Measurements from ENCODE around the gene HOXA11.

Gene HOXA11

GRCh38 chr7:27173956-27174873, 10.8 kb downstream of the HOXA11 start, which contains the start of gene HOXA10:
TSS of gene HOXA10 (minus strand) at chr7:27174320. CDS start at chr7:27174306, 14 bp downstream.
- Histone ChIP-seq H3K27me3 (ENCODE audit: control insufficient read depth in 2 of 2, insufficient read depth in 2 of 2, low read length in 2 of 2) (peaks cover 0 to 13% of the 10 kb centered on the region in 2 donors), H3K9ac (ENCODE audit: low read depth in 1 of 2, low read length in 2 of 2) (peak within 1 kb of the TSS; percentile 92 to 96), H3K9me3 (ENCODE audit: control insufficient read depth in 2 of 2, low read length in 2 of 2) (no peaks in the 10 kb centered on the region), H3K4me3 (ENCODE audit: low read length in 2 of 2) (peak within 1 kb of the TSS; percentile 64 to 79), H3K4me1 (ENCODE audit: control insufficient read depth in 2 of 2, insufficient read depth in 2 of 2, low read length in 2 of 2) (peaks cover 26 to 46% of the 10 kb centered on the region in 2 donors), H3K27ac (ENCODE audit: low read depth in 2 of 2, low read length in 2 of 2) (peak within 1 kb of the TSS; percentile 96), H3K36me3 (ENCODE audit: control insufficient read depth in 2 of 2, insufficient read depth in 2 of 2, low read length in 2 of 2) (no peaks in the 10 kb centered on the region)

- Histone ChIP-seq H3K4me3 (ENCODE audit: low read length in 2 of 2) (peak overlapping the region; percentile 64 to 79), H3K27ac (ENCODE audit: low read depth in 2 of 2, low read length in 2 of 2) (peak overlapping the region; percentile 96), H3K9ac (ENCODE audit: low read depth in 1 of 2, low read length in 2 of 2) (peak overlapping the region; percentile 73 to 96), H3K36me3 (ENCODE audit: control insufficient read depth in 2 of 2, insufficient read depth in 2 of 2, low read length in 2 of 2) (no peaks in the 10 kb centered on the region), H3K27me3 (ENCODE audit: control insufficient read depth in 2 of 2, insufficient read depth in 2 of 2, low read length in 2 of 2) (peaks cover 0 to 13% of the 10 kb centered on the region in 2 donors), H3K9me3 (ENCODE audit: control insufficient read depth in 2 of 2, low read length in 2 of 2) (no peaks in the 10 kb centered on the region), H3K4me1 (ENCODE audit: control insufficient read depth in 2 of 2, insufficient read depth in 2 of 2, low read length in 2 of 2) (peaks cover 29 to 45% of the 10 kb centered on the region in 2 donors)
Measured at GRCh38 chr7:27173511-27173955, 11.5 kb downstream of the HOXA11 start.

GRCh38 chr7:27172823-27173510, 12.1 kb downstream of the HOXA11 start:
- H3K4me1 ChIP-seq (ENCODE audit: control insufficient read depth in 2 of 2, insufficient read depth in 2 of 2, low read length in 2 of 2): peaks cover 29 to 46% of the 10 kb centered on the region in 2 donors
- H3K9me3 ChIP-seq (ENCODE audit: control insufficient read depth in 2 of 2, low read length in 2 of 2): no peaks in the 10 kb centered on the region
- peaks cover 0 to 13% of the 10 kb centered on the region in 2 donors for H3K27me3 ChIP-seq (ENCODE audit: control insufficient read depth in 2 of 2, insufficient read depth in 2 of 2, low read length in 2 of 2)
- no peaks in the 10 kb centered on the region for H3K36me3 ChIP-seq (ENCODE audit: control insufficient read depth in 2 of 2, insufficient read depth in 2 of 2, low read length in 2 of 2)
- H3K27ac ChIP-seq (ENCODE audit: low read depth in 2 of 2, low read length in 2 of 2): peak overlapping the region; percentile 96
- H3K4me3 ChIP-seq (ENCODE audit: low read length in 2 of 2): peak overlapping the region; percentile 64 to 79
- H3K9ac ChIP-seq (ENCODE audit: low read depth in 1 of 2, low read length in 2 of 2): peak overlapping the region; percentile 73 to 96

- peaks cover 29 to 47% of the 10 kb centered on the region in 2 donors for H3K4me1 ChIP-seq (ENCODE audit: control insufficient read depth in 2 of 2, insufficient read depth in 2 of 2, low read length in 2 of 2)
- no peaks in the 10 kb centered on the region for H3K9me3 ChIP-seq (ENCODE audit: control insufficient read depth in 2 of 2, low read length in 2 of 2)
- H3K4me3 ChIP-seq (ENCODE audit: low read length in 2 of 2): peak overlapping the region; percentile 64 to 79
- no peaks in the 10 kb centered on the region for H3K36me3 ChIP-seq (ENCODE audit: control insufficient read depth in 2 of 2, insufficient read depth in 2 of 2, low read length in 2 of 2)
- peak overlapping the region; percentile 73 to 96 for H3K9ac ChIP-seq (ENCODE audit: low read depth in 1 of 2, low read length in 2 of 2)
- peak overlapping the region; percentile 96 for H3K27ac ChIP-seq (ENCODE audit: low read depth in 2 of 2, low read length in 2 of 2)
- H3K27me3 ChIP-seq (ENCODE audit: control insufficient read depth in 2 of 2, insufficient read depth in 2 of 2, low read length in 2 of 2): peaks cover 0 to 13% of the 10 kb centered on the region in 2 donors
Measured at GRCh38 chr7:27172315-27172774, 12.7 kb downstream of the HOXA11 start.

GRCh38 chr7:27171637-27172314, 13.3 kb downstream of the HOXA11 start:
- peaks cover 0 to 13% of the 10 kb centered on the region in 2 donors for H3K27me3 ChIP-seq (ENCODE audit: control insufficient read depth in 2 of 2, insufficient read depth in 2 of 2, low read length in 2 of 2)
- H3K36me3 ChIP-seq (ENCODE audit: control insufficient read depth in 2 of 2, insufficient read depth in 2 of 2, low read length in 2 of 2): no peaks in the 10 kb centered on the region
- peak overlapping the region; percentile 64 to 79 for H3K4me3 ChIP-seq (ENCODE audit: low read length in 2 of 2)
- H3K9me3 ChIP-seq (ENCODE audit: control insufficient read depth in 2 of 2, low read length in 2 of 2): no peaks in the 10 kb centered on the region
- H3K27ac ChIP-seq (ENCODE audit: low read depth in 2 of 2, low read length in 2 of 2): peak overlapping the region; percentile 96
- peaks cover 29 to 43% of the 10 kb centered on the region in 2 donors for H3K4me1 ChIP-seq (ENCODE audit: control insufficient read depth in 2 of 2, insufficient read depth in 2 of 2, low read length in 2 of 2)
- peak overlapping the region; percentile 73 to 96 for H3K9ac ChIP-seq (ENCODE audit: low read depth in 1 of 2, low read length in 2 of 2)

- Histone ChIP-seq H3K4me3 (ENCODE audit: low read length in 2 of 2) (peak overlapping the region; percentile 64 to 79), H3K36me3 (ENCODE audit: control insufficient read depth in 2 of 2, insufficient read depth in 2 of 2, low read length in 2 of 2) (no peaks in the 10 kb centered on the region), H3K9me3 (ENCODE audit: control insufficient read depth in 2 of 2, low read length in 2 of 2) (no peaks in the 10 kb centered on the region), H3K4me1 (ENCODE audit: control insufficient read depth in 2 of 2, insufficient read depth in 2 of 2, low read length in 2 of 2) (peaks cover 24 to 41% of the 10 kb centered on the region in 2 donors), H3K9ac (ENCODE audit: low read depth in 1 of 2, low read length in 2 of 2) (peak overlapping the region; percentile 73 to 96), H3K27me3 (ENCODE audit: control insufficient read depth in 2 of 2, insufficient read depth in 2 of 2, low read length in 2 of 2) (peaks cover 0 to 13% of the 10 kb centered on the region in 2 donors), H3K27ac (ENCODE audit: low read depth in 2 of 2, low read length in 2 of 2) (peak overlapping the region; percentile 96)
Measured at GRCh38 chr7:27171325-27171636, 13.8 kb downstream of the HOXA11 start.

- Histone ChIP-seq H3K9me3 (ENCODE audit: control insufficient read depth in 2 of 2, low read length in 2 of 2) (no peaks in the 10 kb centered on the region), H3K27me3 (ENCODE audit: control insufficient read depth in 2 of 2, insufficient read depth in 2 of 2, low read length in 2 of 2) (peaks cover 0 to 12% of the 10 kb centered on the region in 2 donors), H3K36me3 (ENCODE audit: control insufficient read depth in 2 of 2, insufficient read depth in 2 of 2, low read length in 2 of 2) (no peaks in the 10 kb centered on the region), H3K27ac (ENCODE audit: low read depth in 2 of 2, low read length in 2 of 2) (peak overlapping the region; percentile 96), H3K9ac (ENCODE audit: low read depth in 1 of 2, low read length in 2 of 2) (peak overlapping the region; percentile 73 to 96), H3K4me1 (ENCODE audit: control insufficient read depth in 2 of 2, insufficient read depth in 2 of 2, low read length in 2 of 2) (peaks cover 24 to 35% of the 10 kb centered on the region in 2 donors), H3K4me3 (ENCODE audit: low read length in 2 of 2) (peak overlapping the region; percentile 67 to 79)
Measured at GRCh38 chr7:27170426-27171324, 14.4 kb downstream of the HOXA11 start.

GRCh38 chr7:27169658-27170425, 15.2 kb downstream of the HOXA11 start:
- H3K9me3 ChIP-seq (ENCODE audit: control insufficient read depth in 2 of 2, low read length in 2 of 2): no peaks in the 10 kb centered on the region
- peak overlapping the region; percentile 83 to 96 for H3K9ac ChIP-seq (ENCODE audit: low read depth in 1 of 2, low read length in 2 of 2)
- no peaks in the 10 kb centered on the region for H3K36me3 ChIP-seq (ENCODE audit: control insufficient read depth in 2 of 2, insufficient read depth in 2 of 2, low read length in 2 of 2)
- H3K27me3 ChIP-seq (ENCODE audit: control insufficient read depth in 2 of 2, insufficient read depth in 2 of 2, low read length in 2 of 2): peaks cover 0 to 7% of the 10 kb centered on the region in 2 donors
- H3K4me3 ChIP-seq (ENCODE audit: low read length in 2 of 2): peak overlapping the region; percentile 67 to 84
- H3K27ac ChIP-seq (ENCODE audit: low read depth in 2 of 2, low read length in 2 of 2): peak overlapping the region; percentile 91 to 92
- H3K4me1 ChIP-seq (ENCODE audit: control insufficient read depth in 2 of 2, insufficient read depth in 2 of 2, low read length in 2 of 2): peaks cover 21 to 28% of the 10 kb centered on the region in 2 donors
